HG03378 (cell line): ENCODE results near the gene LAMTOR2.
A peak's percentile ranks its signal among the peaks of the same experiment; 100 is the strongest.

Experiments used
- ATAC-seq: cut with Tn5 transposase; IDR thresholded peaks from one replicate; pipeline ENCODE4 v1.9.1; 2021; ENCODE audit warnings: mild to moderate bottlenecking, moderate library complexity; ENCODE audit not compliant: unreplicated experiment

The LAMTOR2 gene

GRCh38 chr1:156074661-156075060, 20.1 kb downstream of the LAMTOR2 start:
- no peak for ATAC-seq

DNA sequence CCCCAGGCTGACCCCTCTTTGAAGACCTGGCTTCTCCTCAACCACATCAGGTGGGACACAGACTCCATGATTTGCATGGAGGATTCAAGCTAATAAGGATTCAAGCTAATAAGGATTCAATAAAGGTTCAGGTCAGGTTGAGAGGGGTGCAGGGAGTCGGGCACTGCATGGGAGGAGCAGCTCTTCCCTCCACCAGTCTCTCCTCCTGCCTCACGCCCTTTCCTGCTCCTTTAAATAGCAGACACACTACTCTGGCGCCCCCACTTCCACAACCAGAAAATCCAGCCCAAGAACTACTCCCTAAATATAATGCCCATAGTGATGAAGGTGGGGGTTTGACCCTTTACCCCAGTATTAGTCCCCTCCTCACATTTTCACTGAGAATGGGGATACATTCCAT, 20.6 kb downstream of the LAMTOR2 start:
- ATAC-seq: no peak

GRCh38 chr1:156075775-156076204, 21.2 kb downstream of the LAMTOR2 start:
- no peak for ATAC-seq

DNA sequence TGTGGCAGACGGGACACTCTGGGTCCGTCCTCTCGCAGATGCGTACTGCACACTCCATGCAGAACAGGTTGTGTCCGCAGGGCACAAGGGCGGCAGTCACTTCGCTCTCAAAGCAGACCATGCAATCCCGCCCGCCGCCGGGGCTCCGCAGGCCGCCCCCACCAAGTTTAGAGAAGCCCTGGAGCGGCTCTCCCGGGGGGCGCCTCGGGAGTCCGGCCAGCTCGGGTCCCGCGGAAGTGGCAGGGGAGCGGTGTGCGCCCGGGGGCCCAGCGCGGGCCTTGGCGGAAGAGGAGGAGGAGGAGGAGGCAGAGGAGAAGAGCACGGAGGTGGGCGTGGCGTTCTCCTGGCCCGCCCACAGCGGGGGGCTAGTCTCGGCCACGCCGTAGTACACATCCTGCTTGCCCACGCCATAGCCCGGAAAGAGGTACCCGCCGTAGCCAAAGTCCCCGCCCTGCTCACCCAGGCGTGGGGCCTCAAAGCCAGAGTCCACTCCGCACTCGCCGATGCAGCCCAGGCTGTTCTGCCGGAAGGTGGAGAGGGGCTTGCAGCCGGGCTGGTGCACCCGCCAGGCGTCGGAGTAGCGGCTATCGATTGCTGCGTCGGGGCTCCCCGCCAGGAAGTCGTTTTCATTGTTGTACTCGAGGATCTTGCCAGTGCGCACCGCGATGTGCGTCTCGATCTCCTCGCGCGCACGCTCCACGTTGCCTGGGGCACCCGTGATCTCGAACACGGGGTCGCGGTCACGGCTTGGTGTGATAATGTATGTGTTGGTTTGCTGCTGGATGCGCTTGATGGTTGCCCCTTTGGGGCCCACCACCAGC, 22.2 kb downstream of the LAMTOR2 start:
- ATAC-seq: no peak

DNA sequence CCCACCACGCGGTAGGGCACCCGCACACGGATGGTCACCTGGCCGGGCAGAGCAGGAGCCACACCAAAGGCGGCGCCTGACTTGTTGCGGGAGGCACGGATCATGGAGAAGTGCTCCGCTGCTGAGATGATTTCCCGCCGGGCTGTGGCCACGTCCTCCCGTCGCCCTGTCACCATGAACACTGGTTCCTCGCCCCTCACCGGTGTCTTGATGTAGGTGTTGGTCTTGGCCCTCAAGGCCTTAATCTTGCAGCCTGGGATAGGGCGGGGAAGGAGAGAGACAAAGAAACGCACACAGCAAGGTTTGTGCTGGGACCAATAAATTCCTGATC, 22.8 kb downstream of the LAMTOR2 start:
- no peak for ATAC-seq

- no peak for ATAC-seq
Measured at GRCh38 chr1:156078728-156079127, 24.1 kb downstream of the LAMTOR2 start.

DNA sequence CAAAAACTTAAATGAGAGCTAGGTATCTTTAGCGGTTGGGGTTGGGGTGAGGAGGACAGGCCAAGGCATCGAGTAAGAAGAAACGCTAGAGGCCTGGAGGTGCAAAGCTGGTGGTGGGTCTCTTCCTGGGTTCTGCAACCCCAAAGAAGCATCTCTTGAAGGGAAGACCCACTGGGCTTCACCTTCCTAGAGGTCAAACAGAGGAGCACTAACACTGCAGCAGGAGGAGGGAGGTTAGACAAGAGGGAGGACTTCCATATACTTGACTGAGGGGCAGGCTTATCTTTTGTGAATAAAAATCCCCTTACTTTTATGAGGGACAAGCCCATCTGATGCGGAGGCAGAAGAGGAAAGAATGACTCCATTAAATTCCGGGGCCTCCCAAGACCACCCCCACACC, 25.2 kb downstream of the LAMTOR2 start:
- no peak for ATAC-seq

DNA sequence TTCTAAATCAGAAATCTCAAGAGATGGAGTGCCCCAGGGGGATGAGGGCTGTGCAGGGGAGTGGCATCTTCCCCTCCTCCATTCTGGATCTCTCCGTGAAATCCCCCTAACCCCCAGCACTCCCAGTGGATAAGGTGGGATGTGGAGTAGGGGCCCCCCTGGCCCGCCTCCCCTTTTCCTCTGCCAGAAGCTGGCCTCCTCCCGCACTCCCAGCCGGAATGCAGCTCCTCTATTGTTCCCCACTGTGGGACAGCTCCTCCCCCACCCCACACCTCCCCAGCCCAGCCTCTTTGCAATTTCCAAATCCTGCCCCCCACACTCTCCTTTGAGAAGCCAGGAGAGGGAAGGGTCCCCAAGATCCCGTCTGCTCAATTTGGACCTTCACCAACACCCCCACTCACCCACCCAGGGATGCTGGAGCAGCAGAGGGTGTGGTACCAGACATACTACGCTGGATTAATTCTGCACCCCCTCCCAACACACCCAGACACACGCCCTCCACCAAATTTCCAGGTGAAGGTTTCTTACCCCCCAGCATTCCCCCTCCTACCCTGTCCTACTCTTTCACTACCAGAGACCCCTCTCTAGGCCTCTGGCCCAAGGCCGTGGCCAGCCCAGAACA, 25.8 kb downstream of the LAMTOR2 start:
- no peak for ATAC-seq

GRCh38 chr1:156080863-156081179, 26.2 kb downstream of the LAMTOR2 start:
- ATAC-seq: no peak

- ATAC-seq: no peak
Measured at GRCh38 chr1:156081180-156081916, 26.8 kb downstream of the LAMTOR2 start.

DNA sequence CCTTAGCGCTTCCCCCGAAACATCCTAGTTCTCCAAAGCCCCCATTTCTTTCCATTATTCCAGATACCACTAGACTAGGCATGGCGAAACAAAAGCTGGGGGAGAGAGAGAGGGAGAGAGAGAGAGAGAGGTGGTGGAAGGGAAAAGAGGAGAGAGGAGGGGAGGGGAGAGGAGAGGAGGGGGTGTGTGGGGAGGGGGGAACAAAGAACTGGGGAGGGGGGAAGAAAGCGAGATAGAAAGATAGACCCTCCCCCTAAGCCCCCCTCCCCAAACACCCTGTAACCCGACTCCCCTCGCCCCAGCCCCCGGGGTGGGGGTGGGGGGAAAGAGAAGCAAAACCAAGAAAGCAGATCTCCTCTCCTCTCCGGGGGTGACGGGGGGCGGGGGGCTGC, 27.3 kb downstream of the LAMTOR2 start:
- ATAC-seq: no peak

DNA sequence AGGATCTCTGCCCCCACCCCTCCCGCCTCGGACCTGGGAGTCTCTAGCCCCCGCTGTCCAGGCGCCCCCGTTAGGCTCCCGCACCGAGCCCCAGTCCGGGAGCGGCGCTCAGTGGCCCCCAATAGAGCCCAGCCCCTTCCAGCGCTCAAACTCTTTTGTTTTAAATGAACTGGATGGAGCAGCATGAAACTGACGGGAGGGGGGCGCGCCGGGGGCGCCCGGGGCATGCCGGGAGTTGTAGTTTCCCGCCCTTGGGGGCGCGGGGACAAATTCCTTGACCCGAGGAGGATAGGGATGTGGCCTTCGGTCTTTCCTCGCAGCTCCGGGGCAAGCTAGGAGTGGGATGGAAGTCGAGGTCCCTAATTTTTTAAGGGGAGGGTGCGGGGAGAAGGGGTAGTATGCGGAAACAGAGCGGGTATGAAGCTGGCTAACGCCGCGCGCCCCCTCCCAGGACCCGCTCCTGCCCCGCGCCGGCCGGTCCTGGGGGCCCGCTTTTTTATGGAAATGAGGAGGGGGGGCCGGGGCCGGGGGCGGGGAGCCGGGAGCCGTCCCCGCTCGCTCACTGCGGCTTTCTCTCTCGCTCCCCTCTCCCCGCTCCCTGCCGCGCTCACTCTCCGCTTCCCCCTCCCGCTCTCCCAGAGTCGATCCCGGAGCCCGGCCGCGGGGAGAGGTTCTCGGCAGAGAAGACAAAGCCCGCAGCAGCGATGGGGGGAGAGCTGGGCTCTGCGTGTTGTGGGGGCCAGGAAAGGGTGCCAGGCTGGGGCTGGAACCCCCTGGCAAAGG, 27.9 kb downstream of the LAMTOR2 start, which contains the start of gene MEX3A:
Gene MEX3A, minus strand, starts transcription at position 157 of the 783 bp plus-strand sequence. CDS start 467 bp downstream, outside the sequence.
- ATAC-seq: no peak

DNA sequence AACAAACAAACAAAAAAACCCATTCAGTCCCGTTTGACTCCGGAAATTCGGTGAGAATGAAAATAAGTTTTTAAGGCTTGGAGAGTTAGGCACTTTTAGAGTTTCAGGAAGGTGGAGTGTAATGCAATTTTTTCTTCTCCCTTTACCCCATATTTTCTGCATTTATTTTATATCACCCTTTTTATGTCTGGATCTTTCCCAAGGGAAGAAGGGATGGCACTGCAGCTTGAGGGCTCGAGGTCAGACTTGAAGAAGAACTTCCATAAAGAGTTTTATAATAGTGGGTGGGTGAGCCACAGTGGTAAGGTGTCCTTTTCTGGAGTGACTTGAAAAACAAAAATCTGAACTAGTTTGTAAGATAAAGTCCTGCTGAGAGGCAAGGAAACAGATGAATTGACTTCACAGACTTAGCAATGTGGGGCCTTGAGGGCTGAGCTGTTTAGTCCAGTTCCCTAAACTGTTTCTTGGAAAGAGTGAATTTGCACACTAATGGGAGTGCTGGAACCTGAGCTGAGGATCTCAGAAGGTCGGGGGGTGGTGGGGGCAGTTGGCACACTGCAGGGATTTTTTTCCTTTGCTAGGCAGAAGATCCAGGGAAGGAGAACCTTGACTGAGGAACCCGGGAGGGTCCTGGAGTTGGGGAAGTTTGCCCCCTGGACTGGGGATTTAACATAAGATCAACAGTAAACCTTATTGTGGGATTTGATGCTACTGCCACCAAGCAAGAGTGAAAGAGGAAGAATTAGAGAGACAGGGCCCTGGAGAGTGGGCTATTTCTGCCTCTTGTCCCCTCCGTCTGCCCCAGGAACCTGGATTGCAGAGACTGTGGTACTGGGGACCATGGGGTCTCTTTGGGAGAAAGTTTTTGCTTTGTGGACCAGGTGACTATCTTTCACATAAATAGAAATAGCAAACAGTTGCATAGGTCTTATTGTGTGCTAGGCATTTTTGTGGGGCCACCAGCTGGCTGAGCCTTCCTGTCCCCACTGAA, 29.5 kb downstream of the LAMTOR2 start:
- ATAC-seq: no peak

DNA sequence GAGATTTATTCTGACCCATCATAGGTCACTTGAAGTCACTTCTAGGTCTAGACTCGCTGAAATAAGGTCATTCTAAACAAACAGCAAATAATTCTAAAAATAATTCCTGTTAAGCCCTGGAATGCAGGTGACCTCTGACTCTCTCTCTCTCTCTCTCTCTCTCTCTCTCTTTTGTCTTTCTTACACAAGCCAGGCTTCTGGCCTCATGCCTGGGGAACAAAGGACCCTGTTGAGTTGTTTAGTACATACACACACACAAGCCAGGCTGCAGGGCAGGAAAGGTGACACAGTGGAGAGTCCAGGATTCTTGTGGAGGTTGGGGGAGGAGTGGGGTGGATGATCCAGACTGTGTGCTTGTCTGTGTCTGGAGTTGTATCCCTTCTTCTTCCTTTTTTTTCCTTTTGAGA, 31.7 kb downstream of the LAMTOR2 start:
- ATAC-seq: no peak

GRCh38 chr1:156089704-156090103, 35.1 kb downstream of the LAMTOR2 start:
- no peak for ATAC-seq

GRCh38 chr1:156090138-156090839, 35.7 kb downstream of the LAMTOR2 start:
- ATAC-seq: no peak

- peak; percentile 60 for ATAC-seq
Measured at GRCh38 chr1:156090840-156091188, 36.2 kb downstream of the LAMTOR2 start.

GRCh38 chr1:156091610-156092009, 37.0 kb downstream of the LAMTOR2 start:
- no peak for ATAC-seq

GRCh38 chr1:156095906-156096508, 41.4 kb downstream of the LAMTOR2 start:
- ATAC-seq: no peak
